GM18867 (cell line): ENCODE results near the gene NEDD4L.

Experiments used
- ATAC-seq: cut with Tn5 transposase; IDR thresholded peaks from one replicate; pipeline ENCODE4 v1.9.1; 2021; ENCODE audit warnings: mild to moderate bottlenecking, moderate library complexity; ENCODE audit not compliant: unreplicated experiment

The NEDD4L gene

DNA sequence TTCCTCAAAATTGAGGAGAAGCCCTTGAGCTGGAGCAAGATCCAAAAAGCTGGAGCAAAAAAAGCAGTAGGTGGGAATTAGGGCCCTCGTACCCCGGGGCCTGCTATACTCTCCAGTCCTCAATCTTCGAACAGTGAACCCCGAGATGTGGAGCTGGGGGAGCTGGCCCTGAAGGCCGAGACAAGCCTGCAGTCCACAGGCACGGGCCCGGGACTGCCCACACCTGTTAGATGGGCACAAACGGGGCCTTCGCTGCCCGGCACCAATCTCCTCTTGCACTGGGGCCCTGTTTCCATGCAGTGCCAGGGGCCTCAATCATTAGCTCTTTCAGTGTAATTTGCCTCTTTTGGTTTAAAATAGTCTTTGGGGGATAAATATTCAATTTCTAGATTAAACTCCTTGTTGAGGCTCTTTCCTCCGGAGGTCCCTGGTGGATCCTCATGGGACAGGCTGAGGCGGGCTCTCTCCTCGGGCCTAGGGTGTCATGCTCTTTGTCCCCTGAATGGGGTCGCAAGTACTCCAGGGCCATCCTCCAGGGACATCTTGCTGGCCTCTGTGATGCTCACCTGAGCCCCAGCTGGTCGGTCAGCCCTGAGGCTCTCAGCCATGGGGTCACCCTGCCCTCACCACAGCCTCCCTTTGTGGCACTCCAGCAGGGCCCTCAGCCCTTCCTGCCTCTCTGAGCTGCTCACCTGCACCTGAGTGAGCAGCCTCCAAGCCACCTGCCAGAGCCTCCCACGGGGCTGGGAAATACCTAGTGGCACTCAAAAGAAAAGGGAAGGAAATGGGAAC is 361.3 kb downstream of the NEDD4L start:
- ATAC-seq = no peak

DNA sequence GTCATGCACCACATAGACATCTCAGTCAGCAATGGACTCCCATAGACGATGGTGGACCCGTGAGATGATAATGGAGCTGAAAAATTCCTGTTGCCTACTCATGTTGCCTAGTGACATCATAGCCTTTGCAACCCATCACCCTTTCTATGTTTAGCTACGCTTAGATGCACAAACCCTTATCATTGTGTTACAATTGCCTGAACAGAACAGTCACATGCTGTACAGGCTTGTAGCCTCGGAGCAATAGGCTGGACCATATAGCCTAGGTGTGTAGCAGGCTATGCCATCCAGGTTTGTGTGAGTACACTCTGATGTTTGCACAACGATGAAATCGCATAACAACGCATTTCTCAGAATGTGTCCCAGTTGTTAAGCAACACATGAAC is 363.2 kb downstream of the NEDD4L start:
- no peak for ATAC-seq

- ATAC-seq = no peak
Observed at GRCh38 chr18:58407649-58408407, 363.8 kb downstream of the NEDD4L start.

GRCh38 chr18:58408665-58409064 is 364.6 kb downstream of the NEDD4L start:
- no peak for ATAC-seq

GRCh38 chr18:58409802-58410445 is 365.9 kb downstream of the NEDD4L start:
- ATAC-seq = no peak

DNA sequence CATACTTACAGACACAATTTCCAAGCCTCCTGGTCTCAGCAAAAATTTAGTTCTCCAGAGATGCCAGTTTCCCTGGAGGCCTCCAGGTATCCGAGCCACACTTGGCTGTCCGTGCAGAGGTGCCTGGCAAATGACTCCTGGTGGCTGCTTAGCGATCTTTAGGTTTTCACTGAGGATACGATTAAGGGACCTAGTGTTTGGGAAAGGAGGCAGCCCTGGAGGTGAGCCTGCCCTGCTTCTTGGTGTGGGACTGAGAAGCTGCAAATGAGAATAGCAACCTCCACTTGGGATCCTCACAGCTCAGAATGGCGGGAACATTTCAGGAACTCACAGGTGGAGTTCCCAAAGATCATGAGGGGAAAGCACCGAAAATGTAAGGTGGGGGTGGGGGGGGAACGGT is 367.3 kb downstream of the NEDD4L start:
- ATAC-seq = no peak

DNA sequence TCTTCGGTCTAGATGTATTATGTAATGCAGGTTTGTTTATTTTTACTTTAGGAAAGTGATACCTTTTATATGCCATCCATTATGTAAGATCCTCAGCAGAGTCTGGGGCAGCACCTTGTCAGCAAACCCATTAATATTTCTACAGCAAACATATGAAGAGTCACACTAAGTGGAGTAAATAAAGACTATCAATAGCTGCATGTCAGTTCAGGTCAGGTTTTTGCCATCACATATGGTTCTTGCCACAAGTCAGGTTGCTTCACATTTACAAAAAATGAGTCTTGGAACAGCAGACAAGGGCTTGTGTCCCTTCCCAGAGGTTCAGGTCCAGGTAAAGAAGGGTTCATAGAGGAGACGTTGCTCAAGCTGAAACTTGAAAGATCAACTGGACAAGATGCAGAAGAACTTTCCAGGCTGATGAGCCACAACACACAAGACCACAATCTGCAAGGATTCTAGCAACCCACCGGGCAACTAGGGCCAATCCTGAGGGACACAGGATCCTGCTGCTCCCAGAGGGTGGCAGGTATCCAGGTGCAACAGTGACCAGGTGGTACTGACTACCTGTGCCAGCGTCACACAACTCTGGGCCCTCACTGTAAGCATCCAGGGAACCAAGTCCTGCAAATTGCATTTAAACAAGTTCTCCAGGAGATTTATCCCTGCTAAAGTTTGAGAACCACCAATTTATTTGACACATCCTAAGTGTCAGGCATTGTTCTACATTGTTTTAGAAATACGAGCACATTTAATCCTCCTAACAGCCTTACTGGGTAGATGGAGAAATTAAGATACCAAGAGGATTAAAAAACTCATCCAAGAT is 369.0 kb downstream of the NEDD4L start:
- no peak for ATAC-seq

DNA sequence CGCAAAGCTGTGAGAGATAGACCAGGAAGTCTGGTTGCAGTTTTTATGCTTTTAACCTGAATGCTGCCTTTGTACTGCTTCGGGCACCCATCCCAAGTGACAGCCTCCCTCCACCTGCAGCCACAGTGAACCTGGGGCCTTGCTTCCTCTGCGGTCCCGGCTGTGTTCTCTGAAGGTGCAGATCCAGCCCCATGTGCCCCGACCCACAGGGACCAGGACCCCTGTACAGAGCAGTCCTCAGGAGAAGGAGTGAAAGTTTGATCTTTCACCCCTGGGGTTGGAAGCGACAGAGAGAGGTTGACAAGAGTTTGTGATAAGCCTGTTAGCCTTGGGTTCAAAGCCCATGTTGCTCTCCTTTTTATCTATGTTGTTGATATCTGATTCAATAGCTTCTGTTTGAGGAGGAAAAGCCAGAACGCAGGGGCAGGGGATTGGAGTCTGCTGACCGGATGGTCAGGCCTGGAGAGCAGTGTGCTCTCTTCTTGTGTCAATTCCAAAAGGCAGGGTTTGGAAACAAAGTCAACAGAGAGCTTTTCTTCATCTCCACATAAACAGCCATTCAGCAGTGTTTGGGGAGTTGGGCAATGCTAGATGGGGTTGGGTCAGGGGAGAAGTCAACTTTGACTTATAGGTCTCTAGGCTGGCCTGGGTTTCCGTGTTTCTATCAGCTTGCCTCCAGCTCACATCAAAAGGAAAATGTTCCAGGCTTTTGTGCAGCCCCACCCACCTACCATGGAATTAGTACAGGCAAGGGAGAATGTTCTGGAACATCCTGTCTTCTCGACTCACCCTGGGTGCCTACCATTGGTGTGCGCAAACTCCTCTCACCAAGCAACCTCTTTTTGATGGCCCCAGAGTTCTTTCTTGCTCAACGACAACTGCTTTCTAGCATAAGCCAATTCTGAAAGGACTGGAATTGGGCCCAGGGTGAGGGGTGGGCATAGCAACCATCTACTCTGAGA is 369.9 kb downstream of the NEDD4L start:
- ATAC-seq = no peak

- ATAC-seq = no peak
Observed at GRCh38 chr18:58416014-58416703, 372.1 kb downstream of the NEDD4L start.

DNA sequence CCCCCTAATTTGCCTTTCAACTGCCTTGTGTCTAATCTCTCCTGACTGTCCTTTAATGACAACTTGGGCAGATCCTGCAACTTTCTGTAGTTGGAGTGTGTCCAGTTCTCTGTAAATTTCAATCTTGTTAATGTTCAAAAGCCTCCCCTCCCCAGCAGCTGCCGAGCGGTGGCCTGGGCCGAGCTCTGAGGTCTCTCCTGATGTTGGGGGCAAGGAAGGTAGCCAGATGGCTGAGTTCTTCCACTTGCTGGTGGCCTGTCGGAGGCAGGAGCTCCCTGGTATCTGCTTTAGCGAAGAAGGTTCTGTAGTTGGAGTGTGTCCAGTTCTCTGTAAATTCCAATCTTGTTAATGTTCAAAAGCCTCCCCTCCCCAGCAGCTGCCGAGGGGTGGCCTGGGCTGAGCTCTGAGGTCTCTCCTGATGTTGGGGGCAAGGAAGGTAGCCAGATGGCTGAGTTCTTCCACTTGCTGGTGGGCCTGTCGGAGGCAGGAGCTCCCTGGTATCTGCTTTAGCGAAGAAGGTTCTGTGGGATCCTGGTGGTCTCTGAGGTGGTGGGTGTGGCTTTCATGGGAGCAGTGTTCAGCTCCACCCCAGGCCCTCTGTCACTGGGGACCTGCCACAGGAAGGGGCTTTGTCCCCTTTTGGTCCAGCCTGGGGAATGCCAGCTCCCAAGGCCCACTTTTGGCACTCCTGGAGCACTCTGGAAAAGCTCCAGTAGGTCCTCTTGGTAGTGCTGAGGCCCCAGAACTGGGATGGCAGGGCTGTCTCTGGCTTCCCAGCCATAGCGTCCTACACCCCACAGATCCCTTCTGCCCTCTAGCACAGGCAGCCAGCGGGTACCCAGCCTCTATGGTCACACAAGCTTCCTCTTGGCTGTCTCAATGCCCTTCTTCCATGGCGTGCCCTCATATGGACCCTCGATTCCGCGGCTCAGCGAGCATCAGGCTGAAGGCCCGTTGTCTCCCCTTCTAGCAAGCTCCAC is 373.0 kb downstream of the NEDD4L start:
- ATAC-seq = no peak

DNA sequence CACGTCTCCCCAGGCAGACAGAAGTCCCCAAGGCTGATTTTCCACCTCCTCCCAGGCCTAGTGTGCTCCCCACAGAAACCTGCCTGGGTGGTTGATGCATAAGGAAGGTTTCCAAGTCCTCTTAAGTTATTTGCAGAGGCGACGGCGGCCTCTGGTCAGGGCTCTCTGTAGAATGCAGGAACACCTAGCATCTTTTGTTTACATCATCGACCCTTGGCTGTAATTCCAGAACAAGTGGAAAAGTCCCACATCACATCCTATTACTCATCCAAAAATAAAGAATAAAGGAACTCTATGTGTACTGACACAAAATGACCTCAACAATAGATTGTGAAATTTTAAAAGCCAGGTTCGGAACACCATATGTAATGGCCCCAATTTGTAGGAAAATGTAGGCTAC is 373.7 kb downstream of the NEDD4L start:
- ATAC-seq = no peak

GRCh38 chr18:58418361-58418760 is 374.3 kb downstream of the NEDD4L start:
- no peak for ATAC-seq

- ATAC-seq = no peak
Observed at GRCh38 chr18:58419587-58420199, 375.7 kb downstream of the NEDD4L start.

GRCh38 chr18:58426611-58427010 is 382.6 kb downstream of the NEDD4L start:
- ATAC-seq = no peak

DNA sequence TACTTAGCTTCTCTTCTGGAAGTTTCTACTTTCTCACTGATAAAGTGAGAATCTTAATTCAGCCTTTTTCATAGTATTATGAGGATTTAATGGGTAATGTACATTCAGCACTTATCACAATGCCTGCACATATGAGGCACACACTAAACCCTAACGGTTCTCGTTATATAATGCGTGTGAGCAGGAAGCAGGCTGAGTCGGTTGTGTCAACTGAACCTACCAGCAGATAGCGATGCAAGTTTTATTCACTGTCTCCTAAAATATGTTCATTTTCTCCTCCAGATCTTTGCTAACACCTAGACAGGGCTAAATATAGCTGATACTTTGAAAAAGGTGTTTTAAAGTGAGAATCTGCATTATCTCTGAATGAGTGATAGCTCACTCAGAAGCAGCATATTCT is 383.3 kb downstream of the NEDD4L start:
- no peak for ATAC-seq

DNA sequence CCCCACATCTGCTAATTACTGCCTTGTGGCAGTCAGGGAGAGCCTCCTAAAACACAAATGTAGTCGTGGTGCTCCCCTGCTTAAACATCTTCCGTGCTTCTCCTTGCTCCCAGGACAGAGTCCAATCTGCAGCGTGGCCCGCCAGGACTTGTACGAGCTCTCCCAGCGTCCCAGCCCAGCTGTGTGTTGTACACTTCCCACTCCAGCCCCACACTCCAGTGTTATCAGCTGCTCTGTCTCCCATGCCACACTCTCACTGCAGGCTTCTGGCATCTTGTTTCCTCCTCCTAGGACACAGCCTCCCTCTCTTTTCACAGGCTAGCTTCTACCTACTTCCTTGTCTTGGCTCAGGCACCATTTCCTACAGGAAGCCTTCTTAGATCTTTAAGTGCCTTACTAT is 385.4 kb downstream of the NEDD4L start:
- ATAC-seq = no peak

- no peak for ATAC-seq
Observed at GRCh38 chr18:58431215-58431614, 387.2 kb downstream of the NEDD4L start.
